Trophoblast cell (in vitro differentiated cells and primary cell): ENCODE data around the gene EIF5A2. TPM values are rescaled to one million over a fixed set of nuclear protein-coding genes. Genes with fewer than 3 reads are reported as not detected.

Experiments used
- DNase-seq, 2 donors: peaks; one replicate each; pipeline ENCODE4 v3.0.0-alpha.2; 2016
- H2AFZ ChIP-seq: 2 replicates; pipeline ENCODE4 v1.6.1; 2013; ENCODE audit warnings: low read length, moderate library complexity, mild to moderate bottlenecking; ENCODE audit not compliant: insufficient read depth, poor library complexity
- H2AK5ac ChIP-seq: 2 replicates; pipeline ENCODE4 v1.6.1; 2013; ENCODE audit warnings: mild to moderate bottlenecking, low read length
- H2BK120ac ChIP-seq: 2 replicates; pipeline ENCODE4 v1.6.1; 2013; ENCODE audit warnings: low read length, mild to moderate bottlenecking, moderate library complexity; ENCODE audit not compliant: insufficient read depth, poor library complexity
- H2BK12ac ChIP-seq: 2 replicates; pipeline ENCODE4 v1.6.1; 2013; ENCODE audit warnings: mild to moderate bottlenecking, low read length, moderate library complexity
- H2BK5ac ChIP-seq: 2 replicates; pipeline ENCODE4 v1.6.1; 2013; ENCODE audit warnings: low read length, low read depth, moderate library complexity, mild to moderate bottlenecking; ENCODE audit not compliant: poor library complexity
- H3K14ac ChIP-seq: 2 replicates; pipeline ENCODE4 v1.6.1; 2013; ENCODE audit warnings: mild to moderate bottlenecking, low read length
- H3K18ac ChIP-seq: 2 replicates; pipeline ENCODE4 v1.6.1; 2013; ENCODE audit warnings: mild to moderate bottlenecking, low read length
- H3K23ac ChIP-seq: 2 replicates; pipeline ENCODE4 v1.6.1; 2013; ENCODE audit warnings: low read length
- H3K27ac ChIP-seq: 2 replicates; pipeline ENCODE4 v1.5.1; 2013; ENCODE audit warnings: low read depth, mild to moderate bottlenecking, inconsistent platforms, low read length, moderate library complexity
- H3K27me3 ChIP-seq: 2 replicates; pipeline ENCODE4 v1.6.1; 2013; ENCODE audit warnings: inconsistent platforms, mild to moderate bottlenecking, low read length, moderate library complexity; ENCODE audit not compliant: insufficient read depth
- H3K36me3 ChIP-seq, 2 experiments: 1 replicate in 1 of 2; 2 replicates in 1 of 2; pipeline ENCODE4 v1.6.1; 2013; ENCODE audit warnings: low read length in 2 of 2, mild to moderate bottlenecking in 2 of 2, moderate library complexity in 1 of 2; ENCODE audit not compliant: insufficient read depth in 2 of 2, control insufficient read depth in 1 of 2
- H3K4ac ChIP-seq: 2 replicates; pipeline ENCODE4 v1.6.1; 2013; ENCODE audit warnings: low read depth, mild to moderate bottlenecking, low read length, moderate library complexity
- H3K4me1 ChIP-seq, 2 experiments: 1 replicate in 1 of 2; 2 replicates in 1 of 2; pipeline ENCODE4 v1.6.1; 2013; ENCODE audit warnings: low read length in 2 of 2, mild to moderate bottlenecking in 2 of 2, moderate library complexity in 1 of 2; ENCODE audit not compliant: insufficient read depth in 2 of 2, control insufficient read depth in 1 of 2
- H3K4me2 ChIP-seq: 2 replicates; pipeline ENCODE4 v1.6.1; 2013; ENCODE audit warnings: inconsistent platforms, mild to moderate bottlenecking, low read length, moderate library complexity
- H3K4me3 ChIP-seq: 2 replicates; pipeline ENCODE4 v1.5.1; 2013; ENCODE audit warnings: mild to moderate bottlenecking, low read depth, low read length, inconsistent platforms
- H3K79me1 ChIP-seq: one replicate; pipeline ENCODE4 v1.6.1; 2013; ENCODE audit warnings: low read length
- H3K79me2 ChIP-seq: 2 replicates; pipeline ENCODE4 v1.6.1; 2013; ENCODE audit warnings: low read length, mild to moderate bottlenecking; ENCODE audit not compliant: control insufficient read depth, insufficient read depth, poor library complexity
- H3K9ac ChIP-seq: 2 replicates; pipeline ENCODE4 v1.6.1; 2013; ENCODE audit warnings: mild to moderate bottlenecking, low read length
- H3K9me3 ChIP-seq: 2 replicates; pipeline ENCODE4 v1.6.1; 2013; ENCODE audit warnings: low read depth, mild to moderate bottlenecking, control low read depth, inconsistent platforms, low read length; ENCODE audit not compliant: insufficient read depth
- H4K12ac ChIP-seq: 2 replicates; pipeline ENCODE4 v1.6.1; 2013; ENCODE audit warnings: low read depth, mild to moderate bottlenecking, low read length, moderate library complexity
- H4K8ac ChIP-seq: 2 replicates; pipeline ENCODE4 v1.6.1; 2013; ENCODE audit warnings: low read depth, mild to moderate bottlenecking, low read length, moderate library complexity
- H4K91ac ChIP-seq: one replicate; pipeline ENCODE4 v1.6.1; 2013; ENCODE audit warnings: low read depth, mild to moderate bottlenecking, low read length, moderate library complexity
- WGBS: extraction: QIAGEN DNeasy Blood & Tissue Kit; methylation state at CpG from one replicate; pipeline ENCODE4 v1.1.7; 2013; ENCODE audit warnings: missing lambda C conversion rate; ENCODE audit not compliant: insufficient read length, insufficient coverage; ENCODE audit errors: extremely low coverage; 5-methylcytosine and 5-hydroxymethylcytosine counted together
- polyA plus RNA-seq: library from polyadenylated mRNA; stranded (reverse); fragments of 200-250 nt; gene quantifications from 2 replicates; pipeline ENCODE4 v1.2.3, GENCODE V29; 2013

Gene EIF5A2
- polyA plus RNA-seq: 0.56 and 0.62 TPM in 2 replicates

DNA sequence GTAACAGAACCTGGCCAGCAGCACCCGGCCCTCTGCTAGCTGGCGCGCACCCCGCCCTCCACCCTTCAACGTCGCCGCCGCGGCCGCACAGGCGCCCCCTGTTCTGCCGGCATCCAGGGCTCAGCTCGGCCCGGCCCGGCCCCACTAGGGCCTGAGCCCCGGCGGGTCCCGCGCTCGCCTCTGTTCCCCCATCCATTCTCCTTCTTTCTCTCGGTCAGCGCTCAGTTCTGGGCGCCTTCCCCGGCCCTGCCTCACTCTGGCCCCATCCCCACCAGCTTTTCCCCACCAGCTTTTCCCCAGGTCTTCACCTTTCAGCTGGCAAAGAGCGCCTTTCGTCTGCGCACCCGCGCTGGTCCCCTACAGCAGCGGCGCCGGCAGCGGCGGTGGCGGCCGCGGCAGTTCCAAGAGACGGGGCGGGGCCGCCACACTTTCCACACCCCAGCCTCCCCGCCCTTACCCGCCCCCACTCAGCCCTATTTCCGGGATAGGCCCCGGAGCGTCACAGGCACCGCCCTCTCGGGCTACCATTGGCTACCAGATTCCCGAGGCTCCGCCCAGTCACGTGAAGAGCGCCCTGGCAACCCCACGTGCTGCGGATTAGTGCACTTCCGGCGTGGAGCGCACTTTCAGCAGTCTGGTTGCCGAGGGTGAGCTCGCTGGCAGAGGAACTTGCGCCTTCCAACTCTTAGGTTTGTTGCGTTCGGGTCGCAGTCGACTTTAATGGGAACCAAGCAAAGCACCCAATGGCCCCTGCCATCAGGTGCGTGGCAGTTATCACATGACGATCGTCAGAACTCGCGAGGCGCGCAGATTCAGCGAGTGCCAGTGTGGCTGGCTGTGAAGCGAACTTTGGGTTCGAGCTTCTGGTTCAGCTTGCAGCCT is at the start of gene EIF5A2:
TSS of gene EIF5A2 (minus strand) at position 403 of the 882 bp plus-strand sequence. CDS start 831 bp downstream, outside the sequence.
- peak within 1 kb of the TSS; percentile 69 for H3K23ac ChIP-seq
- no peaks in the 10 kb centered on the region for H3K79me2 ChIP-seq
- no peak within 1 kb of the TSS for H2BK12ac ChIP-seq
- peak within 1 kb of the TSS; percentile 62 for H4K8ac ChIP-seq
- H3K4me3 ChIP-seq: peak within 1 kb of the TSS; percentile 77
- WGBS: no CpG with 5 or more reads among the region's 73 CpGs
- peaks cover 0 to 2% of the 10 kb centered on the region in 2 experiments for H3K36me3 ChIP-seq
- peak within 1 kb of the TSS; percentile 83 for H2AFZ ChIP-seq
- peak; percentile 98 for DNase-seq
- no peak within 1 kb of the TSS for H3K4ac ChIP-seq
- H2AK5ac ChIP-seq: peak within 1 kb of the TSS; percentile 54
- no peak within 1 kb of the TSS for H4K91ac ChIP-seq
- peak within 1 kb of the TSS; percentile 99 for H3K4me2 ChIP-seq
- H3K79me1 ChIP-seq: no peaks in the 10 kb centered on the region
- H3K27me3 ChIP-seq: peaks cover 11% of the 10 kb centered on the region
- H3K14ac ChIP-seq: no peak within 1 kb of the TSS
- H3K4me1 ChIP-seq: peaks cover 4 to 8% of the 10 kb centered on the region in 2 experiments
- peaks cover 10% of the 10 kb centered on the region for H3K9me3 ChIP-seq
- no peak within 1 kb of the TSS for H3K18ac ChIP-seq
- H3K27ac ChIP-seq: no peak within 1 kb of the TSS
- H2BK120ac ChIP-seq: no peak within 1 kb of the TSS
- H2BK5ac ChIP-seq: no peak within 1 kb of the TSS
- H3K9ac ChIP-seq: peak within 1 kb of the TSS; percentile 64
- H4K12ac ChIP-seq: peak within 1 kb of the TSS; percentile 85

- H4K12ac ChIP-seq: no peak overlapping the region
- H2AFZ ChIP-seq: no peak overlapping the region
- no peaks in the 10 kb centered on the region for H3K9me3 ChIP-seq
- H2BK12ac ChIP-seq: no peak overlapping the region
- no peak overlapping the region for H3K4me3 ChIP-seq
- no peak overlapping the region for H3K4me2 ChIP-seq
- H3K4me1 ChIP-seq: no peaks in the 10 kb centered on the region
- no peak overlapping the region for H4K91ac ChIP-seq
- H2BK5ac ChIP-seq: no peak overlapping the region
- H3K27me3 ChIP-seq: no peaks in the 10 kb centered on the region
- H3K14ac ChIP-seq: no peak overlapping the region
- no peak for DNase-seq
- H2AK5ac ChIP-seq: no peak overlapping the region
- H3K27ac ChIP-seq: no peak overlapping the region
- H3K79me1 ChIP-seq: no peaks in the 10 kb centered on the region
- H2BK120ac ChIP-seq: no peak overlapping the region
- no peak overlapping the region for H3K18ac ChIP-seq
- no peak overlapping the region for H4K8ac ChIP-seq
- H3K79me2 ChIP-seq: no peaks in the 10 kb centered on the region
- H3K4ac ChIP-seq: no peak overlapping the region
- H3K23ac ChIP-seq: no peak overlapping the region
- H3K9ac ChIP-seq: no peak overlapping the region
- no peaks in the 10 kb centered on the region for H3K36me3 ChIP-seq
Observed at GRCh38 chr3:170956647-170957046, 48.2 kb upstream of the EIF5A2 start.

- no peaks in the 10 kb centered on the region for H3K79me2 ChIP-seq
- H3K18ac ChIP-seq: no peak overlapping the region
- no peak overlapping the region for H4K91ac ChIP-seq
- no peaks in the 10 kb centered on the region for H3K79me1 ChIP-seq
- no peaks in the 10 kb centered on the region for H3K9me3 ChIP-seq
- H4K8ac ChIP-seq: no peak overlapping the region
- H2BK12ac ChIP-seq: no peak overlapping the region
- no peaks in the 10 kb centered on the region for H3K4me1 ChIP-seq
- H3K27ac ChIP-seq: no peak overlapping the region
- H2BK5ac ChIP-seq: no peak overlapping the region
- no peak overlapping the region for H3K14ac ChIP-seq
- no peak overlapping the region for H3K4ac ChIP-seq
- no peak overlapping the region for H3K4me3 ChIP-seq
- no peak for DNase-seq
- no peak overlapping the region for H2AK5ac ChIP-seq
- H3K27me3 ChIP-seq: no peaks in the 10 kb centered on the region
- H3K4me2 ChIP-seq: no peak overlapping the region
- no peak overlapping the region for H4K12ac ChIP-seq
- H3K9ac ChIP-seq: no peak overlapping the region
- no peak overlapping the region for H3K23ac ChIP-seq
- no CpG with 5 or more reads among the region's 12 CpGs for WGBS
- H2BK120ac ChIP-seq: no peak overlapping the region
- H3K36me3 ChIP-seq: no peaks in the 10 kb centered on the region
- no peak overlapping the region for H2AFZ ChIP-seq
Observed at GRCh38 chr3:170953736-170954135, 45.3 kb upstream of the EIF5A2 start.

DNA sequence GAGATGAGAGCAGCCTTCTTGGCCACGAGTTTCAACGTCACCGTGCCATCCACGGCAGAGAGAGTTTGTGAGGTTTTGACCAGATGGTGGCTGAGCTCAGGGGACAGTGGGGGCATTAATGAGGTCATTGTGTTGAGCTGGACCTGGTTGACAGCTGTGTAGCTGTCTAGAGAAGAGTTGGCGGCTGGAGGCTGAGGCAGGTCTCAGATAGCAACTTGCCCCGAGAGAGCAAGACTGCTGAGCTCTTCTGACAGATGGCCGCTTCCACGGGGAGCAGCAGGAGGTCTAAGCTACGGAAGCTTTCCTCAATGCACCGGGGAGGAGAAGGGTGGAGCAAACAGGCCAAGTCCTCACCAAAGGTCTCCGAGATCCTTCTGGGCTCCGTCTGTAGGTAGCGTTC is 44.8 kb upstream of the EIF5A2 start:
- no CpG with 5 or more reads among the region's 13 CpGs for WGBS
- no peak overlapping the region for H3K27ac ChIP-seq
- H3K23ac ChIP-seq: no peak overlapping the region
- no peaks in the 10 kb centered on the region for H3K36me3 ChIP-seq
- H4K91ac ChIP-seq: no peak overlapping the region
- no peaks in the 10 kb centered on the region for H3K27me3 ChIP-seq
- no peak overlapping the region for H2BK5ac ChIP-seq
- H4K12ac ChIP-seq: no peak overlapping the region
- H3K18ac ChIP-seq: no peak overlapping the region
- no peak for DNase-seq
- H2AFZ ChIP-seq: no peak overlapping the region
- H2BK12ac ChIP-seq: no peak overlapping the region
- no peaks in the 10 kb centered on the region for H3K79me1 ChIP-seq
- H3K4me2 ChIP-seq: no peak overlapping the region
- H3K79me2 ChIP-seq: no peaks in the 10 kb centered on the region
- no peak overlapping the region for H4K8ac ChIP-seq
- H3K4ac ChIP-seq: no peak overlapping the region
- H3K14ac ChIP-seq: no peak overlapping the region
- H3K9ac ChIP-seq: no peak overlapping the region
- no peak overlapping the region for H2BK120ac ChIP-seq
- no peaks in the 10 kb centered on the region for H3K9me3 ChIP-seq
- no peak overlapping the region for H2AK5ac ChIP-seq
- no peak overlapping the region for H3K4me3 ChIP-seq
- H3K4me1 ChIP-seq: no peaks in the 10 kb centered on the region
